Suppressor macrophage (primary cell): Measurements from ENCODE around the gene HAGHL.

Experiments
- DNase-seq, 4 experiments: peaks; one replicate each; pipeline ENCODE4 v3.0.0-alpha.2; 2020 to 2022

Gene HAGHL

GRCh38 chr16:721765-722540 is 5.0 kb upstream of the HAGHL start:
- no peak for DNase-seq

DNA sequence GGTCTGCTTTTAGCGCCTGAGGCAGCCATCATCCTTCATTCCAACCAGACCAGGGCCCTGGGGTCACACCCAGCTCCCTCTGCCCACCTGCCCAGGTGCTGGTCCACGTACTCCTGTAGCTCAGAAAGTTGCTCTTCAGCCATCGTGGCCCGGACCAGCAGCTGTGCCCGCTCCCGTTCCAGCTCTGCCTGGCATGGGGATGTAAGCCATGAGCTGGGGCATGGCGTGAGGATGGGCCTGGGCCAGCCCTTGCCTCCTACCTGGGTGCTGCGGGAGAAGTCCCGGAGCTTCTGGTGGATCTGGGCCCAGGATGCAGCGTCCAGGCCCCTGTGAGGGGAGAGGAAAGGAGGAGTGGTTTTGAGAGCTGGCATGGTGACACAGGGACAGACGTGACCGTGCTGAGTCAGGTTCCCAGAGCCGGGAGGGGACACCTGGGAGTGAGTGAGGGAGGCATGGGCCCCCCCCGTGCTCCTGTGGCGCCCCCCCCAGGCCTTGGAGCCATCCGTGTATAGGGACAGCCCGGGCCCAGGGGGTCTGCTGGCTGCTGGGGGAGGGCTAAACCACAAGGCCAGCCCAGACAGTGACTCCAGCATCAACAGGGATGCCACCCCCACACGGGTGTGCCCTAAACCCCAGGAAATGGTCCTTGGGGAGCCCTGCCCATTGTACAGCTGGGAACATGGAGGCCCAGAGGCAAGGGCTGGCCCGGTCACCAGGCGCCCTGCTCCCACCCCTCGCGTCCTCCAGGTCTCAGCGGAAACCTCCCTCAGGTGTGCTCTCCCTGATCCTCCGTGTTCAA is 3.9 kb upstream of the HAGHL start:
- no peak for DNase-seq

- DNase-seq, result no peak
These were observed 3.2 kb upstream of the HAGHL start for GRCh38 chr16:723695-724094.

GRCh38 chr16:724188-725040 is 2.5 kb upstream of the HAGHL start:
- DNase-seq, result no peak

GRCh38 chr16:725041-725376 is 1.9 kb upstream of the HAGHL start:
- DNase-seq, result no peak

DNA sequence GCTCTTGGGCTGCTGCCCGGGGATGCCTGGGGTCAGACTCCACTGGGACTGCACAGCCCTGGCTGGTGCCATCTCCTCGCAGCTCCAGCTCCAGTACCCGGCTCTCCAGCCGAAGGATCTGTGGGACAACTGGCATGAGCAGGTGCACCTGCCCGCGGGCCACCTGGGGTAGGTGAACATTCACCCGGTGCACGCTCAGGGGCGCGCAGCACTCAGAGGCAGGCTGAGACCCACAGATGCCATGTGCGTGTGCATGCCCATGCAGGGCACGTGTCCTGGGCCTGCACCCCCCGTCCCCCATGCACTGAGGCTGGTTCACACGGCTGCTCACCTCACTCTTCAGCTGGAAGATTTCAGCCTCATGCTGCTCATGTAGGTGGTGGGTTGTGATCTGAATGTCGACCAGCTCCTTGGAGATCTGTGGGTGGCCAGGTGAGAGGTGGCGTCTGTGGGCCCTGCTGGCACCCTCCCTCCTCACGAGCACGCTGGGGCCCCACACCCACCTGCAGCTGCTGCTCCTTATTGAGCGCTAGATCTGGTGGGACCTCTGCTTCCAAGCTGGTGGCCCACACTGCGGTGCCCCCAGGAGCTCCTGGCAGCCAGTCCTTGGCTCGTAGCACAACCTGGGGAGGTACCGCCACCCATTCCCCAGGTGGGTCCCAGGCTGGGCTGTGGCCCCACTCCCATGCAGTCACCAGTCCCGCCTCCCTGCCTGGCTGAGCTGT is 1.3 kb upstream of the HAGHL start:
- no peak for DNase-seq

DNA sequence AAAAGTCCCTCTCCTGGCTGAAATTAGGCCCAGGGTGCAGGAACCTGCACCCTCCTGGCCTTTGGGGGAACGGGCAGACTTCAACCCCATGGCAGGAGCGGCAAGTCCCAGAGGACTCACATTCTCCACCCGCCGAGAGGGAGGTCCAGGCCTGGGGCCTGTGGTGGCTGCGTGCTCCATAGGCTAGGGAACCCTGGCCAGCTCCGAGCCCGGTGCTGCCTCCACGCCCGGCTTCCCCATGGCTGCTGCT is 793 bp upstream of the HAGHL start:
- no peak for DNase-seq

- peak; percentile 41 to 75 (median 64) for DNase-seq
These were observed 528 bp downstream of the HAGHL start for GRCh38 chr16:727291-727977.

GRCh38 chr16:728131-728889 is 1.4 kb downstream of the HAGHL start:
- DNase-seq, result peak; percentile 74 to 92 (median 82)

GRCh38 chr16:728890-729744 is 2.2 kb downstream of the HAGHL start:
- no peak for DNase-seq

- DNase-seq, result no peak
These were observed 3.1 kb downstream of the HAGHL start for GRCh38 chr16:729768-730665.

DNA sequence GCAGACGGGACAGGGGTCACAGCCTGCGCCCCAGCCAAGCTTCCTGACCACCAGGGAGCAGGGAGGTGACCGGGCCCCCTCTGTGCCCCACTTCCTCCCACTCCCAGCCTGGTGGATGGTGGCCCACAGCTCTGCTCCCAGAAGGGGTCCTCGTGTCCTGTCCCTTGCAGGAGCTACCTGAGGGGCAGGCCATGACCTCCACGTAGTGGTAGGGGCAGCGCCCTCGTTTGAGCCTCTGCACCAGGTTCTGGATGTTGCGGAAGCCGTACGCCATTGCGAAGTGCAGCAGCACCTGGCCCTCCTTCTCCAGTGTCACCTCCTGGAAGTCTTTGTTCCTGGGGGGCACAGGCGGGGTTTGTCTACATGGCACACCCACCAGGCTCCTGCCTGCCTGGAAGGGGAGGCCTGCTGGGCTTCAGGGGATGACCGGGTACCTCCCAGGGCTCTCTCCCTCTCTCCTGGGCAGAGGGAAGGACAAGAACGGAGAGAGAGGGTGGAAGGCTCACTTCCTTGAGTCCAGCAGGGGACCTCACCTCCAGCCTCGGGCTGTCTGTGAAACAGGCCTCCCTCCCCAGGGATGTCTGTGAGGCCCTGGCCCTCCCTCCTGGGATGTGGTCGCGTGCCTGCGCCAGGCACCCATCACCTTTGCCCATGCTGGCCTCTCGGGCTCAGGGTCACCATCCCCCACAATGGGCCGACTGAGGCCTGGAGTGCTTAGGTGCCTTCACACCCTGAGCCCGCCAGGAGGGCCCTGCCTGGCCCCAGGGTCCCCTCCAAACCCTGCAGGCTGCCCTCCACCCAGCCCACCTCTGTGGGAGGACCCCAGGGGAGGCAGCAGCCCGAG is 4.0 kb downstream of the HAGHL start:
- DNase-seq, result peak in 1 of 4 experiments; percentile 1

DNA sequence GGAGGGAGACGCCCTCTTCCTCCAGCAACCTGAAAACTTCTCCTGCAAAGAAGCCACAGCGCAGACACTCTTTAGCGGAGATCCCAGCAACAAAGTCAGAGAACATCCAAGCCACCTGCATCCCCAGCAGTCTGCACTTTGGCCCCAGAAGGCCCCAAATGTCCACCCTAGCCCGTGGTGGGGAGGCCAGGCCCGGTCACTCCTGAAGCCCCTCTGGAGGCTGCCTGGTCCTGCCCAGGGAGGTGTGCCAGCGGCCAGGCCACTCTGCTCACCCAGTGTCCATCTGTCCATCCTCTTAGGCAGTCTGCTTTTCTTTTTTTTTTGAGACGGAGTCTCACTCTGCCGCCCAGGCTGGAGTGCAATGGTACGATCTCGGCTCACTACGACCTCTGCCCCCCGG is 5.4 kb downstream of the HAGHL start:
- no peak for DNase-seq

DNA sequence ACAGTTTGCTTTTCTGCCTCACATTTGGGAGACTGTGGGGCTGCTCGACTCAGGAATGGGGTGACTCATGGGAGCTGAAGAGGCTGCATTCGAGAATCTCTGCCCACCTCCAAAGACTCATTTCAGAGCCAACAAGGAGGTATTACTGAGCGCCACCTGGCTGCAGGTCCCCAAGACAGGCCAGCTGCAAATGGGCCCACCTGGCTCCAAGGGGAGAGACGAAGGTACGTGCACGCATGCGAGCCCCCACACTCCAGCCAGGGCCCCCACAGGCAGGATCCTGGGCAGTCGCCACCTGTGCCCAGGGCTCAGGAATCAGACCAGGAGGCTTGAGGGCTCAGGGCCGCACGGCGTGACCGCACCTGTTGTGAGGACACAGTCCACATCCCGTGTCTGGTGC is 6.0 kb downstream of the HAGHL start:
- no peak for DNase-seq

- DNase-seq, result peak in 1 of 4 experiments; percentile 46
These were observed 6.7 kb downstream of the HAGHL start for GRCh38 chr16:733382-734207.

DNA sequence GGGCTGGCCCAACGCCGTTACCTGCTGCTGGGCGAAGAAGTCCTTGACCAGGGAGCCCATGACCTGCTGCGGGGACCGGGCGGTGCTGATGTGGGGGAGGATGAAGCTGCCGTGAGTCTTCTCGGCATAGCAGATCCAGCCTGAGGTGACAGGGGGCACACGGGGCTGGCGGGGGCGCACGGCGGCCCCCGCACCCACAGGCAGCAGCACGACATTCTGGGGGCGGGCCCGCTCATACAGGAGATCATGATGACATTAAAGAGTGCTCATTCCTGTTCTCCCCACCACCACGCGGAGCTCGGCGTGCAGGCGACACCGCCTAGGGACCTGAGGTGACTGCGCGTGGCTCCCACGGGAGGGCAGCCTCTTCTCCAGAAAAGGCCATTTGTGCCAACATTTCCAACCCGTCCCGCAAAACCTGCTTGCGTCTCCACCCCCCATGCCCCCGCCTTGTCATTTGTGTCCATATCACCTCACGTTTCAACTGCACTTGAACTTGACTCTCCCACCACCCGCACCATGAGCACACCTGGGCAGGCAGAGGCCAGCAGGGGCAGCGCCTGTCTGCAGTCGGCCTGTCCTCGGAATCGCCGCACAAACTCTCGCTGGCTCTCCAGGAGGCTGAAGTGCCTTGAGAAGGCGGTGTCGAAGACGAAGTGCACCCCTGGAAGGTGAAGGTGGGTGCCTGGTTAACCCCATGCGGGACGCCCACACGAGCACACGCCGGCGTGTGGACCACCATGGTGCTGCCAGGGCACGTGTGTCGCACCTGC is 7.5 kb downstream of the HAGHL start:
- DNase-seq, result no peak
